ENCODE results near the gene SH3TC2.
A peak's percentile ranks its signal among the peaks of the same experiment; 100 is the strongest.

SH3TC2 gene

GRCh38 chr5:149063017-149063687 lies at the start of gene SH3TC2:
Gene SH3TC2, minus strand, starts transcription at chr5:149063062. Its CDS starts 40 bp downstream, at chr5:149063022.
- peak; percentile 23 to 84 for DNase-seq (ENCODE audit: low read depth in 2 of 2)
- no peak for TF ChIP-seq CTCF (IDR thresholded peaks at IDR 0.05; ENCODE audit: low read depth, low read length)
- H3K4me3 ChIP-seq (replicated peaks in 1 of 2; ENCODE audit: low read depth in 2 of 2, low read length in 2 of 2) = no peak within 1 kb of the TSS

- H3K4me3 ChIP-seq (replicated peaks in 1 of 2; ENCODE audit: low read depth in 2 of 2, low read length in 2 of 2) = no peak overlapping the region
- TF ChIP-seq CTCF (IDR thresholded peaks at IDR 0.05; ENCODE audit: low read depth, low read length) = no peak
- DNase-seq (ENCODE audit: low read depth in 2 of 2) = peak in 1 of 2 donors; percentile 5
Measured at GRCh38 chr5:149110406-149110805, 47.5 kb upstream of the SH3TC2 start.

GRCh38 chr5:149108651-149109280 lies 45.9 kb upstream of the SH3TC2 start:
- no peak for TF ChIP-seq CTCF (IDR thresholded peaks at IDR 0.05; ENCODE audit: low read depth, low read length)
- H3K4me3 ChIP-seq (replicated peaks in 1 of 2; ENCODE audit: low read depth in 2 of 2, low read length in 2 of 2) = no peak overlapping the region
- peak in 1 of 2 donors; percentile 24 for DNase-seq (ENCODE audit: low read depth in 2 of 2)

- no peak for DNase-seq (ENCODE audit: low read depth in 2 of 2)
- H3K4me3 ChIP-seq (replicated peaks in 1 of 2; ENCODE audit: low read depth in 2 of 2, low read length in 2 of 2) = no peak overlapping the region
- no peak for TF ChIP-seq CTCF (IDR thresholded peaks at IDR 0.05; ENCODE audit: low read depth, low read length)
Measured at GRCh38 chr5:149100331-149100730, 37.5 kb upstream of the SH3TC2 start.

GRCh38 chr5:149099920-149100319 lies 37.1 kb upstream of the SH3TC2 start:
- H3K4me3 ChIP-seq (replicated peaks in 1 of 2; ENCODE audit: low read depth in 2 of 2, low read length in 2 of 2) = no peak overlapping the region
- DNase-seq (ENCODE audit: low read depth in 2 of 2) = no peak
- TF ChIP-seq CTCF (IDR thresholded peaks at IDR 0.05; ENCODE audit: low read depth, low read length) = no peak

GRCh38 chr5:149094996-149095395 lies 32.1 kb upstream of the SH3TC2 start:
- H3K4me3 ChIP-seq (replicated peaks in 1 of 2; ENCODE audit: low read depth in 2 of 2, low read length in 2 of 2) = no peak overlapping the region
- no peak for TF ChIP-seq CTCF (IDR thresholded peaks at IDR 0.05; ENCODE audit: low read depth, low read length)
- no peak for DNase-seq (ENCODE audit: low read depth in 2 of 2)
